HG03432 (cell line): ENCODE data around the gene SKP2.
"Not testable (repeated sequence)": the region's sequence is repeated elsewhere in the genome, so short reads cannot be mapped to it uniquely, and the experiment has no call there.

Experiments
- ATAC-seq: cut with Tn5 transposase; IDR thresholded peaks from one replicate; pipeline ENCODE4 v1.9.1; 2021; ENCODE audit warnings: mild to moderate bottlenecking, moderate library complexity; ENCODE audit not compliant: unreplicated experiment

The SKP2 gene

DNA sequence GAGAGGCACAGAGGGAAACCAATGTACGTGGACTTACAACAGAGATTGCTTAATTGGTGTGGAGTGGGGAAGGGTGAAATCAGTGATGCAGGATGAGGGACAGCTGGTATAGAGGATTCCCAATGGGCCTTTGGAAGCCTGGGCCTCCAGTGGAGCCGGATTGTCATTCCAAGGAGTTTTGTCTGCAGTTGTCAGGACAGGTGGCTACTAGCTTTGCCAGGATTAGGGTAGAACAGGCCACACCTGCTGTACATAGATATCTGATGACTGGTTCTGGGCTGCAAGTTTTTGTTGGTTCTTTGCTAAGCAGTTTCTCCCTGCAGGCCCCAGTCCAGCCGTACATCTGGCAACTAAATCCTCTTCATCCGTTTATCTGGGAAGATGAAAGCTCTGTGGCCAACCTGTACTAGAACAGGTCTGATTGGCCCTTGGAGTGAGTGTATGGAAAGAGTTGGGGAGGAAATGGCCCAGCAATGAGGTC is 4.2 kb downstream of the SKP2 start:
- ATAC-seq: no peak

DNA sequence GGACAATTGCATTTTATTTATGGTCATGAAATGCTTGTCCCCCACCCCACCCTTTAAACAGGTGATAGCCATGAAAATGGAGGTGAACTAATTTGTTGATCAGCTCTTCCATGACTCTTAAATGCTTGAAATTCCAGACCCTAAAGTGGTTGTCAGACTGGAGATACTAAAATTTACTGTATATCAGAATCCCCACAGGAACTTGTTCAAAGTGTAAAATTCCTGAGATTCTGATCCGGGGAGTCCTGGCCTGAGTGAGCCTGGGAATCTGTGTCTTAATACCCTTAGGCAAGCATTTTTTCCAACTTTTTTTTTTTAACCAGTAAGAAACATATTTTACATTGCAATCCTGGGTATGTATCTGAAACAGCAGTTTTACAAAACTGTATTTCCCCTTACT is 4.7 kb downstream of the SKP2 start:
- ATAC-seq: no peak

DNA sequence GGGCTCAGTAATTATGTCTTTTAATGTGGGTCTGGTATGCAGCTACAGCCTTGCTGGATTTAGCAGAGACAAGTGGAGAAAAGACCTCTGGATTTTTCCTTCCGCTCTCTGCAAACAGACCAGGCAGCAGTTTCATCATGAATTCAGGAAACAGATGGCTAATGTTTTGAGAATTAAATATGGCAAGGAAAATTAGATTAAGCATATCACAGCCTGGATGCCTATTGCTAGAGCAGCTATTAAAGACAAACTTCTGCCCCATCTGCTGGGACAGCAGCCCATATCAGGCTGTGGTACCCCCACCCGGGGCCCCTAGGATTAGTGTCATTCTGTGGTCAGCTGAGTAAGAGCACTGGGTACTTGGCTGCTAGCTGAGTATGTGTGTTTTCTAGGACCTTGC is 6.2 kb downstream of the SKP2 start:
- ATAC-seq: no peak

DNA sequence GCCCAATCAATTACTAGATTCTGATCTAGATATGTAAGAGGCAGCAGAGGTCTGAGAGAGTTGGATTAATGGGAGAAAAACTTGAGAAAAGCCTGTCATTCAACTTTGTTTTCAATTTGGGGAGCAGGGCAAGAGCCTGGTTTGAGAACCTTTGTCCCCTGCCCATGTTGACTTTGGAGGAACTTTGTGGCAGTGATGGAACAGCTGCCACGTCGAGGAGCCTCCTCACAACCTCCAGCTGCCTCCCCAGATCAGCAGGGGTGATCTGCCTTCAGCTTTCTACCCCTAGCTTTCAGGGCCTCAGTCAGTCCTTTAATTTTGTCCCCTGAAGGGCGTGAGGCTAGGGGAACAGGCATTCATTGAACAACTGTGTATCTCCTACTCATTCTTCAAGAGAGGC is 8.7 kb downstream of the SKP2 start:
- no peak for ATAC-seq

DNA sequence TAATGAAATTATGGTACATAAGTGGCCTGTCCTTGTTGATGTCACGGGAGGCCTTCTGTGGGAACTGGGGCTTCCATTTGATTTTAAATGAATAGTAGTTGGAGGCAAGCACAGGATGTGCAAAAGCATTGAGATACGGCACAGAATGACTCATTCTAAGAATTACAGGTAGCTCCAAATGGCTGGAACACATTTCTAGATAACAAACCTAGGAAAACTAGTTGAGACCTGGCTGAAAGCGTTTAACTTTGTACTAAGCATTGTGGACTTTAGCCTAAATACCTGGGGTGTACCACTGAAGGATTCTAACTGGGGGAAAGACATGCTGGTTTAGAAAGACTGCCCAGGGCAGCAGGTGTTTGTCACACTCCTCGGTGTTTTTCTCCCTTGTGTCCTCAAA is 9.4 kb downstream of the SKP2 start:
- ATAC-seq: no peak

DNA sequence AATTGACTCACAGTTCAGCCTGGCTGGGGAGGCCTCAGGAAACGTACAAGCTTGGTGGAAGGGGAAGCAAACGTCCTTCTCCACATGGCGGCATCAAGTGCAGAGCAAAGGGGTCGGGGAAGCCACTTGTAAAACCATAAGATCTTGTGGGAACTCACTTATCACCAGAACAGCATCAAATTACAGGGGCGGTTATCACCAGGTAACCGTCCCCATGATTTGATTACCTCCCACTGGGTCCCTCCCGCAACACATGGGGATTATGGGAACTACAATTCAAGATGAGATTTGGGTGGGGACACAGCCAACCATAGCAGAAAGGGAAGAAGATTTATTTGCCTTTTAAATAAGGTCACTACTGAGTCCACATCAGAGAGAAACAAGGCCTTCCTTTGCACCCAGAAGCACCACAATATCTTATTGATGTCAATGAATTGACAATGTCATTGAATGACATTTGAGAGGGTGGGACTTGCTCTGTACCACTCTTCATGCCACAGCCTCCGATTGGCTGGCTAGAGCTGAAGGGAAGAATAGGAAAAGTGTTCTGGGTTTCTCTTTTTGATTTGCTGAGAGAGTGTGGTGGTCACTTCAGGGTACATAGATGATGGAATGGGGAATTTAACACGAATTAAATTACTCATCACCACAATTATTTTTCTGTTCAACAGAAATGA is 11.0 kb downstream of the SKP2 start:
- ATAC-seq: no peak

DNA sequence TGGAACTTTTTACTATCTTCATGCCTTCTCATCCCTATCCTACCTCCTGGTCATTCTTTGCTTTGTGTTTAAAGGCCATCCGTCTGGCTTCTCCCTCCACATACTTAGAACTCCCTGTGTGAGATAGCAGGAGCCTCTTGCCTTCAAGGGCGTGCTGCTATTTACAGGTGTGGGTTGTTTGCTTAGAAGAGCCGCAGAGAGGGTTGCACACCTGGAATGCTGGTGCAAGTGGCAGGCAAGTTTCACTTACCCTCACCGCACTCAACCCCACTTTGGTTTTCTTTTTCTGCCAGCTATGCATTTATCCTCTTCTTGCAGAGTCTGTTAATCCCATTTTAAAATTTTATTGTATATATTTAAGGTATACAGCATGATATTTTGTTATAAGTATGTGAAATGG is 12.6 kb downstream of the SKP2 start:
- ATAC-seq: no peak

DNA sequence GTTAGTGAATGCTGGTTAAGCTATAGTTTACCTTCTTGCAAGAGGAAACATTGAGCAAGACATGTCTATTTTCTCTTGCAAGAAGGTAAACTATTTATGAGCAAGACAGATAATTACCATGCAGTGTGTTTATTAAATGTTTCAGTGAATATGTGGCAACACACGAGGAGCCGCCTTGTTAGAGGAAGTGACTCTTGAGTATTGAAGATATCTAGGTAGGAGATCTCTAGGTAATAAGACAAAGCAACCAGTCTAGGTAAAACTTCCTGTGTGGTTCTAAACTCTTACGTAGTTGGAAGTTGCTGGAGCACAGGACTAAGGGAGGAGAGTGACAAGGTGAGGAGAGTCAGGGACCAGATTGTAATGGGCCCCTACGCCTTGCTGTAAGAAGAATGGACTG is 16.8 kb downstream of the SKP2 start:
- ATAC-seq: no peak

DNA sequence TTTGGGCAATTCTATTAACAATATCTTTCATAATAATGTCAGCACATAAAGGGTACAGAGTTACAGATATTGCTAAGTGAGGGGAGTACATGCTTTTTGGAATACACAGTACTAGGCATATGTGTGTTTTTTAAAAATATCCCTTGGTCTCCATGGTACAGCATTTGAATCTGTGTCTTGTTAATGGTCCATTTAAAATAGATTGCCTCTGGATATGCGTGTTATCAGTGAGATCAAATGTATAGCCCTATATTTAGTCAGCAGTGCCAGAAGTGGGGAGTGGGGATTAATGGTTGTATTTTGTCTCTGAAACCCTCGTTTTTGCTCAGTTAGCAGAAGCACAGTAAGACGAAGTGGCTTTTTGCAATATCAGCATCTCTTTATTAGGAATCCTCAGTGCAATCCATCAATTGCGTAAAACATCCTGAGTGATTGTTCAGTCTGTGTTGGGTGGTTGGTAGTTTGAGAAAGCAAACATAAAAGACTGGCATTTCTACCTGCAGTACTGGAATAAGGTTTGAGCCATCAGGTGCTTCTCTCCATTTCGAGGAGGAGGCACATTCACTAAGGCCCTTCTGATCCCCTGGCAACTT is 19.0 kb downstream of the SKP2 start:
- ATAC-seq: no peak

DNA sequence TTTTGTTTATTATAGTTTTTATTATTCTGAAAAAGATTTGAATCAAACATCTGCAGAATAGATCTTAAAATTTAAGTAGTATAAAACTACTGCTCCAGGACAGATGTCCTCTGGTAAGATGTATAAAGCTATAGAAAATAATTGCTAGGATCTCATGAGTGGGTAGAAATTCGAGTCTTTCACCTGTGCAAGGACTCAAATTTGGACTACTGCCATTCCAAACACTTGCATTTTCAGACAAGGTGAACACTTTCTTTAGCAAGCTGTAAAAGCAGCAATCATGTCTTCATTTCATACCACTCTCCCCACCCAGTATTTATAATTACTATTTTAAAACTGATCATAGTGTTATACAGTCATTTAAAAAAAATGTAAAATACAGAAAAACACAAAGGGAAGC is 20.7 kb downstream of the SKP2 start:
- no peak for ATAC-seq

DNA sequence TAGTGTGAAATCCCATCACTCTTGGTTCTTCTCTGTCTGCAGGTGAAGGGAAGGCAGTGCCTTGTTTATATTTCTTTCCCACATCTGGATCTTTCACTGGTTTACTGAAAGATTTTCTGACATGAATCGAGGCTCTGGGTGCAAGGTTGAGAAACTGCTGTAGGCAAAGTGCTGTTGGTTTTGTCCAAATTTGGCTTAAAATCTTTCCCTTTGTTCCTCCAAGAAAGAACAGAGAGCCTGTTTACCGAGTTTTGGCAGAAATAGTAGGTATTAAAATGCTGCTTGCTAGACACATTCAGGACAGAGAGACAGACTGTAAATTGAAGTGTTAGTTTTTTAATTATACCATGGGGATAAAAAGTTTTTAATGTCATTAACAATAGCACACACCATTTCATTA is 21.5 kb downstream of the SKP2 start:
- ATAC-seq: no peak

DNA sequence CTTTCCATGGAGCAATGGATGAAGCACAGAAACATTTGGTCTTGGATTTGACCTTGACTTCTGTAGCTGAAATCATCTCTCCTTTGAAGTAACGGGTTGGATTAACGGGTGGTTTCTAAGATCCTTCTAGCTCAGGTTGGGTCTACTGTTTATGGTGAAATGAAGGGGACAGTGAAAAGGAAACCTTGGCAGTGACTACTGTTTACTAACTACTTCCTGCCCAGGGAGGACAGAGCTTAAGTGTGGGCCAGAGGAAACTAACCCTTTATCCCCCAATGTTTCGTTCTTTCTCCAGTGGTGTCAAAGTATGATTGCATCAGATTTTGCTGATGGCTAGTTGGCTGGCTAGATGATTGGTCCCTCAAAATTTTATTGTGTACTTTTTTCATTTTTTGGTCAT is 22.2 kb downstream of the SKP2 start:
- no peak for ATAC-seq

DNA sequence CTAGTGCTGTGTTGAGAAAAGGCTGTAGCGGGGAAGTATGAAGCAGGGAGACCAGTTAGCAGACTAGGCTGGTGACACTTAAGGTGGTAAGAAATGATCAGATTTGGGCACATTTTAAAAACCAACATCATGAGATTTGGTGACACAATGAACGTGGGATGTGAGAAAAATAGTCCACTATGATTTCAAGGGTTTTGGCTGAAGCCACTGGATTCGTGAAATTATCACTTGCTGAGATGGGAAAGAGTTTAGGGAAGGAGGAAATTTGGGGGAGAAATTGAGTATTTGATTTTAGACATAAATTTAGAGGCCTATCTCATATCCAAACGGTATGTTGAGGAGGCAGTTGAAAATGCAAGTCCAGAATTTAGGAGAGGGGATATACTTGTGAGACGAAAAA is 23.1 kb downstream of the SKP2 start:
- ATAC-seq: no peak

DNA sequence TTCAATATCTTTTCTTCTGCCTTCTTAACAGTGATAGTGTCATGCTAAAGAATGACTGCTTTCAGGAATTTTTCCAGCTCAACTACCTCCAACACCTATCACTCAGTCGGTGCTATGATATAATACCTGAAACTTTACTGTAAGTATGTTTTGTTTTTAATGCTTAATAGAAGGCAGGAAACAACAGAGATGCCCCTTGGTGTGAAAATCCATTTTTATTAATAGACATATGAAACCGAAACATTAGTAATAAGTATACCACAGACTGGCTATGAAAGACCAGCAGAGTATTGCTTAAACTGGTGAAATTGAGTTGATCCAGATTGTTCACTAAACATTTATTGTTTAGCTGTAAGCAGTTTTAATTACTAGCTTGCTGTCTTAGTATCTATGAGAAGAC is 25.2 kb downstream of the SKP2 start:
- peak; percentile 98 for ATAC-seq

DNA sequence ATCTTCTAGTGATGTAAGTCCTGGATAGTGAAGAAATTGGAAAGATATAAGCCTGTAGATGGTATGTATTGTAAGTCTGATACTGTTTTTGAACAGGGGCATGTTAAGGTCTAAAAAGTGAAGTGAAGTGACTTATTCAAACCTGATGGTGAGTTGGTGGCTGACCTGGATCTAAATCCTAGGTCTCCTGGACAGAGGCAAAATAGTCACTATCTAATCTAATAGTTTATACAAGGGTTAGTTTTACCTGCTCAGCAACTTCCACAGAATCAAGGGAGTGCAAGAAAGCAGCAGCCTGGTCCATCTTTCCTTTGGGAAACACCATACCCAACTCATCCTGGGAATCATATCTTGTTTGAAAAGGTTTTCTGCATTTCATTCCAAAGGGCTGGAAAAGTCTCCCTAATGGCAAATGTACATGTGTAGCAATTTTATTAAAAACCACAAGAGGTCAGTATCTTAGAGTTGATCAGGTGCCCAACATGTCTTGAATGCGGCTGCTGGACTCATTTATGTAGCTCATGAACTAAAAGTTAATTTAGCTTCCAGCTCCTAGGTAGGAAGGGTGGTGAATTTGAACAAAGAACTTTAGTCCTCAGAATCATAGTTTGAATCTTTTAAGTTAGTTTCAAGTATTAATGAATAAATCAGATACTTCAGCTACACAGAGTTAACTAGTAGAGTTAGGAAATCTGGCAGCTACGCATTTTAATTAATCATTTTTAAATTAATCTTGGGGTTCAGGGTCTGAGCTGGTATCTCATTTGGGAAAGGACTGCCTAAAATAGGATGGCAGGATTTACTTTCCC is 26.0 kb downstream of the SKP2 start:
- no peak for ATAC-seq

DNA sequence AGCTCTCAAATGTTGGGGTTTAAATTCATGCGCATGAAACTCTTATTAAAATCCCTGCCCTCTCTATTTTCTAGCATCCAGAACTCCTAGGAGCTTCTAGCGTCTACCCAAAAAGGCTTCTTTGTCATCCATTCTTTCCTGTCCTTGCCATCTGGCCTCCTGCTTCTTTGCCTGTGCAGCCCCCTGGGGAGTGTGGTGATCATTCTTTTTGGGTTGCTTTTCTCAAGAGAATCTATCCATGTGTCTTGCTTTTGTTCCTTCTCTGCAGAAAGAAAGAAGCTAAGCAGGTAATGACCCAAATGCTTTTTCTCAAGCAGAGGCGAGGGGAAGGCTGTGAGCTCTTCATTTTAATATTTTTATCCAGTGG is 26.6 kb downstream of the SKP2 start:
- no peak for ATAC-seq

DNA sequence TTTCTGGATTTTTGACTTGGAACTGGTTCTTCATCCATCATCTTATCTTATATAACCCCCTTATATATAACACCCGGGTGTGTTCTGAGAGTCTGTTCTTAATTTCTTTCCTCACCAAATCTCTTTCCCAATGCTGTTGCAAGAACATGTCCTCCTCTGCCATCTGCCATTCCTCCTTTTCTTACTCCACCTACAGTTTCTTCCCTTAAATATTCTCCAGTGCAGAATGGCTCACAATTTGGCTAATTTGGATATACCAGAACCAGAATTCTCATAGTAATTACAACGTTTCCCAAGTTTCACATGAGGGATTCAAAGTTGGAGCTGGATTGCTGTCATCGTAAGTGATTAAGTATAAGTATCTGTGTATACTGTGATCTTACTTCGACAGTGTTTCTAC is 28.0 kb downstream of the SKP2 start:
- no peak for ATAC-seq

DNA sequence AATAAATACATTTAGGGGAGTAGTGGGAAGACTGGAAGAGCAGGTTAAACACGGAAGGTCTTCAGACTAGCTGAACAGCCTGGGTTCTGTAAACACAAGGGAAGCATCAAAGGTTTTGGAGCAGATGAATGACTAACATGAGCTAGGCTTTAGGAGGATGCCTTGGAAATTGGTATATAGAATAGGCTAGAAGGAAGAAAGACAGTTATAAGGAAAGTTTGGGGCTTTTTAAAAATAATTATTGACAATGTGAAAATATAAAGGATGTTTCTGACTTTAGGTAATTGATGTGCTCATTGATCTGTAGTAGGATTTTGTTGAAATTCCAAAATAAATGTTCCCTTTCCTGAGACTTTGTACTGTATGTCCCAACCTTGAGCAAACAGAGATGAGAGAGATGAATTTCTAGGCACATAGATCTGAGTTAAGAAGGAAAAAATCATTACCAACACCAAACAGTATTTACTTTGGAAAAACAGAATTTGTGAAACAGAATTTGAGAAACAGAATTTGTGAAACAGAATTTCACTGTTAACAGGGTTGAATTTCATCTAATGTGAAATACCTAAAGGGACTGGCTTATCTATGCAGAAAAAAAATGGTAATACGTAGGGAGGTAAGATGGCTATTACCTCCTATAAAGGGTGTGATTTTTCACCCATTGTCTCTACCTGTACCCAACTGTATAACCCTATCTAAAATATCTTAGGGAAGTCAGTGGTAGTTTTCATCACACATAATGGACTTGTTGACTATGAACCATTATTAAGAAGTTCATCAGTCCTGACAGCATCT is 28.8 kb downstream of the SKP2 start:
- ATAC-seq: no peak

DNA sequence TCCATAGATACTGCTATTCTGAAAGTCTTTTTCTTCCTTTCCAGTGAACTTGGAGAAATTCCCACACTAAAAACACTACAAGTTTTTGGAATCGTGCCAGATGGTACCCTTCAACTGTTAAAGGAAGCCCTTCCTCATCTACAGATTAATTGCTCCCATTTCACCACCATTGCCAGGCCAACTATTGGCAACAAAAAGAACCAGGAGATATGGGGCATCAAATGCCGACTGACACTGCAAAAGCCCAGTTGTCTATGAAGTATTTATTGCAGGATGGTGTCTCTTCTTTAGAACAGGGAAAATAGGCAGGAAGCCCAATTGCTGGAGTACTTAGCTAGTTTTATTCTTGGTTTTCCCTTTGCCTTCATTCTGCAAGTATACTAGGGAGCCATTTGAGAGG is 29.9 kb downstream of the SKP2 start:
- no peak for ATAC-seq

DNA sequence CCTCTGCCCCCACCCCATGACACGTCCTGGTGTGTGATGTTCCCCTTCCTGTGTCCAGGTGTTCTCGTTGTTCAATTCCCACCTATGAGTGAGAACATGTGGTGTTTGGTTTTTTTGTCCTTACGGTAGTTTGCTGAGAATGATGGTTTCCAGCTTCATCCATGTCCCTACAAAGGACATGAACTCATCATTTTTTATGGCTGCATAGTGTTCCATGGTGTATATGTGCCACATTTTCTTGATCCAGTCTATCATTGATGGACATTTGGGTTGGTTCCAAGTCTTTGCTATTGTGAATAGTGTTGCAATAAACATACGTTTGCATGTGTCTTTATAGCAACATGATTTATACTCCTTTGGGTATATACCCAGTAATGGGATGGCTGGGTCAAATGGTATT is 32.5 kb downstream of the SKP2 start:
- not testable (repeated sequence) for ATAC-seq

DNA sequence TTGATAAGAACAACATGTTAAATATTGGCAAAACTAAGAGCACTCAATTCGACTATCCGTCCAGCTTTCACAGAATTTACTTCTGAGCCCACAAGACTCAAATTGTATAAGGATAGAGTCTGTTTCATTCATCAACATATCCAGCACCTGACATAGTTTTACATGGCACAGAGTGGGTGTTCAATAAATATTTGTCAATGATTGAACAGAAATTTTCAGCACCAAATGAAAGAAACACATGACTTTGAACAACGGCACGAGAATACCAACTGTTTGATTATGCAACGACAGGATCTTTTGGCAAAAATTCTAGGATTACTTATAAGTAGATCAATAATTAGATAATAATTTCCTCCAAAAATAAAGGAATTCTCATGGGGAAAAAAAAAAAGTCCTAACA is 41.8 kb downstream of the SKP2 start:
- ATAC-seq: no peak
